ENCODE measurements around the gene IMMP2L.

IMMP2L gene

DNA sequence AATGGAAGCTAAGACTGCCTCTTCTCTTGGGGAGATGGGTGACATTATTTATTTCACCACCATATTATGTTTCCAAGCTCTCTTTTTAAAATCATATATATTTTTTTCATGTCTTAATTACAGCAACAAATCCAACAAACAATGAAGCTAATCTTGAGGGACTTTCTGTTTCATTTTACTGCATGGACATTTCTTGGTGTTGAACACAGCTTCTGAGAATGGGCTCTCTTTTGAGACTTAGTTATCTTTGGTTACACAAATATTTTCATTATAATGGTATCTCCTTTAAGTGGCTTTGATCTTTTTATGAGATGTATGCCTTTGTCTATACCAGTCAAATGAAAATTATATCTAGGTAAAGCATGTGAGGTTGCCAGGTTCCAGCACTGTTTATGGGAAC lies 681.3 kb downstream of the IMMP2L start:
- no peak for DNase-seq

- no peak for DNase-seq
These were observed 685.3 kb downstream of the IMMP2L start for GRCh38 chr7:110877016-110877415.

- no peak for DNase-seq
These were observed 686.9 kb downstream of the IMMP2L start for GRCh38 chr7:110875346-110875745.

DNA sequence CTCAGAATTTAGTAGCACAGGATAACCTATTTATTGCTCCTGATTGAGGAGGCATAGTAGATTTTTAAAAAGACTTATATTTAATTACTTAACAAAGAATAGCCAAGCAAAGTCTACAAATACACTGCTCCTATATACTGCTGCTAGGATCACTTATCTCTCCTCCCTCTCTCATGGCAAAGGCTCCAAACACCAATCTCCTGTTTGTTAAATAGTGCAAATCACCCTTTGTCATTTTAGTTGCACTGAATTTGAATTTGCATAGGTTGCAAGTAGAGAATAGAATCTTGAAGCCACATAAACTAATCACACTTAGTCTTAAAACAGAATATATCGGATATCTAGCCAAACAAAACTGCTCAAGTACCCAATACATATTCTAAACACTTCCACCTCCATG lies 690.4 kb downstream of the IMMP2L start:
- no peak for DNase-seq

- DNase-seq = no peak
These were observed 691.4 kb downstream of the IMMP2L start for GRCh38 chr7:110870926-110871325.

DNA sequence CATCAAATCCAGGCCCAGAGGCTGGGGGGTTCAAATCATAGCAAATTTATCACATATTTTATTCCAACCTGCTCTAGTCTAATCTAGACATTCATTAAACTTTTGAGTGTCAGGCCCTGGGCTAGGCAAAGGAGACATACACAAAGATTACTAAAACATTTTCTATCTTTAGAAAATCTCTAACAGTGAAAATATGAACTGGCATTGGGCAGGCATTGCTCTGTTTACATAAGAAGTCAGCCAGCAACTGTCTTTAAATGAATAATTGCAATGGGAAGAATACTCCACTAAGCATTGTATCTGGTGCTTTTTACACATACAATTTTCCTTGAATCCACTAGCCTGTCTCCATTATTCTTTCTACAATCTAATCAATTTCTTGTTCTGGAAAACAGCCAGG lies 693.8 kb downstream of the IMMP2L start:
- DNase-seq = no peak

GRCh38 chr7:110867771-110868170 lies 694.5 kb downstream of the IMMP2L start:
- no peak for DNase-seq

DNA sequence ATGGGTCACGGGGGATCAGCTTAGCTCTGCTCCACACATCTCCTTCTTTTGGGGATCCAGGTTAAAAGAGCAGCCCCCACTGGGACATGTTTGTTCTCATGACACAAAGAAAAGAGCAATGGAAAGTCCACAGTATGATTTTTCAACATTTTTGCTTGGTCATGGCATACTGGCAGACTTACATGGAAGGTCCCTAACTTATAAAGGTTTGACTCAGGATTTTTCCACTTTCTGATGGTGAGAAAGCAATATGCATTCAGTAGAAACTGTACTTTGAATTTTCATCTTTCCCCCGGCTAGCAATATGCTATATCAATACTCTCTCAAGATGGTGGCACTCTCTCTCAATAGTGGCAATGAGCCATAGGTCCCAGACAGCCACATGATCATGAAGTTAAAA lies 699.0 kb downstream of the IMMP2L start:
- DNase-seq = no peak

GRCh38 chr7:110861163-110861562 lies 701.1 kb downstream of the IMMP2L start:
- no peak for DNase-seq

DNA sequence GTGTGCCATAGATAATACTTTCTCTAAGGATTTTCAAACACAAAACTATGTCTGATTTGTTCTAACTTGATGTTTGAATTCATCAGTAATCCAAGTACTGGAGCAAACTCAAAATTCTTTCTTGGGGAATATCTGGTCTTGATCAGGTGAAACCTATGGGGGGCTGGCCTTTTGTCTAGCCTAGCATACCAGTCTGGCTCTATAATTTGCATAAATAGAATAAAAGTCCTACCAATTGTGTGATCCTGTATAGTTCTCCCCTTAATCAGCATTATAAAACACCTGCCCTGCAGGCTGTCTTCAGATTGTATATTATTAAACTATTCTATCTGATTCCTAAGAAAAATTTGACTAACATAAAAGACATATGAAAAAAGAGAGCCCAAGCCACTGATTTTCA lies 705.2 kb downstream of the IMMP2L start:
- no peak for DNase-seq

DNA sequence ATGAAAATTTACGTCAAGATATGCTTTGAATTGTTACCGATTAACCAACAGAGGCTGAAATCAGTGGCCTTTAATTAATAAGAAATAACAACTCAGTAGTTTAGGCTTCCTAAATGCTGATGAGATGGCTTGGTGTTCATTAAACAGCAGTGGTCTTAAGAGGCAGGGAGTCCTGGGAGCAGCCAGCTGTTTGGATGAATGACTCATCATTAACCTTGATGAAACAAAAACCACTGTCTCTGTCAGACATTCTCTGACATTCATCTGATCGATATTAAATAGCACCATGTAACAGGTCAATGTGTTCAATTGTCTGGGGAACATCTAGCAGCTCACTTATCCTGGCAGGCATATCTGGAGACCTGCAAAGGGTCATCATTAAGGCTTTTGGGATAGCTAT lies 705.6 kb downstream of the IMMP2L start:
- DNase-seq = no peak

- no peak for DNase-seq
These were observed 707.6 kb downstream of the IMMP2L start for GRCh38 chr7:110854651-110855050.

GRCh38 chr7:110854166-110854565 lies 708.1 kb downstream of the IMMP2L start:
- DNase-seq = no peak

- no peak for DNase-seq
These were observed 709.0 kb downstream of the IMMP2L start for GRCh38 chr7:110853263-110853662.

DNA sequence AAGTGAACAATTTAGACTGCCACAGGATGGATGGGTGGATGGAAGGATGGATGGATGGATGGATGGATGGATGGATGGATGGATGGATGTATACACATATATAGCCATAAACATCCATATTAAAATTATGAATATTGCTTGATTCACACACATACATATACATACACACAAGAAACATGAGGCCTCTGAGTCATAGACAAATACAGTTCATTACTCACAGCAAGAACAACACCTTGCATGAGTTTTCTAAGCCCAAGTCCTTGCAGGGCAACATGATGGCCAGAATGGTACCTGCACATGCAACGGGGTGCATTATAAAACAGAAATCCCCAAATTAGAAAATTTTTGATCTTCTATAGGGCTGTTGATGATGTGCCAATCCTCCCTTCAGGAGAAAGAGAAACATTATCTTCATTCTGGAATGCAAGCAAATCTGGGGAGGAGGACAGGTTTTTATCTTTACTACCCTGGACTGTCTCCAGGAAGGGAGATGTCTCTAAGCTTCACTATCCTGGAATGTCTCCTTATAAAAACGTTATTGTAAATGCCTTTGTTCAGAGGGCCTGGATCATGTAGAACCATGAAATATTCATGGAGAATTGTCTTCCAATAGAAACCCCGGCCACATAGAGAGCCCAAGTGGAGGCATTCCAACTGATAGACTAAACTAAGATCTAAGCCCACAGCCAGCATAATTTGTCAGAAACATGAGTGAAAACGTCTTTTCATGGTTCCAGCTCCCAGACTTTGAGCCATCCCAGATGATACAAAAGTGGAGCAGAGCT lies 709.9 kb downstream of the IMMP2L start:
- DNase-seq = no peak

DNA sequence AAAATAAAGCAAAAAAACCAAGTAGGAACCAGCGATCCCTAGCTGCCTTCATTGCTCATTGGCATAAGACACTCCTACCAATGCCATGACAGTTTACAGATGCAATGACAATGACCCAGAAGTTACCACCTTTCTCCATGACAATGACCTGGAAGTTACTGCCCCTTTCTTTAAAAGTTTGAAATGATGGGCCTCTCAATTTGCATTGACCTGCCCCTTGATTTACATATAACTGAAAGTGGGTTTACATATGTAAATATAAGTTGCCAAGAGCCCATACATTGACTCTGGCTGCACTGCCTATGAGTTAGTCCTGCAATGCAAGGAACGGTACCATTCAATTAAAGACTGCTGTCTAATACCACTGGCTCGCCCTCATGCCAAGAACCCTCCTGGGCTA lies 712.1 kb downstream of the IMMP2L start:
- DNase-seq = no peak

DNA sequence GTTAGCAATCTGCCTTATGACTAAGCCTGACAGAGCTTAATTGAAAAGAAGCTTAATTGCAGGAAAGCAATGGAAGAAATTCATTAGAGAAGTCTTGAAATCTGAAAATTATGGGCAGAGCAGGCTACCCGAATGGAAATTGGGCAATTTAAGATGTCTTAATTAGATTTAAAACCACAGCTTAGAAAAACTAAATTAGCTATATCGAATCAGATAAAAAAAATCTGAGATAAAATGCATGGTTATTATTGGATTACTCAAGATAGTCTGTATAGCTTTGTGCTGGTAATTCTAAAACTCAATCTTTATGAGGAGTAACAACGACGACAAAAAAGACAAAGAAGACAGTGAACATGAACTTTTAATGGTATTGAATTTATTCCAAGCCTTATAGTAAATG lies 719.5 kb downstream of the IMMP2L start:
- DNase-seq = no peak

- no peak for DNase-seq
These were observed 720.3 kb downstream of the IMMP2L start for GRCh38 chr7:110841840-110842545.

DNA sequence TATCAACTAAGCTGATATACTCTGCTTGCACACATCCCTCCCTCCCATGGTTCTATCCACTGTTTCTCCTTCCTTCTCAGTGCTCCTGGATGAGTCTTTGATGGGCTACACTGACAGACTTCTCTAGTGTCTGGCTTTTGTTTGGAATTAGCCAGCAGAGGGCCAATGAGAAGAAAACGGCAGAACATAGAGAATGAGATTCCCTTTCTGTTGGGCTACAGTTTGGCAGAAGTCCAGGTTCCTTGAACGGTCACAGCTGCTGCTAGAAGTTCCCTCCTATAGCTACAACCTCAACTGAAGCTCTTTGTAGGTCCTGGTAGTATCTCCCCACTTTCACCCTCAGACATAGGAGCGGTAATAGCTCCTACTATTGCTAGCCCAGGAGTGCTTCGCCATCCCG lies 722.4 kb downstream of the IMMP2L start:
- DNase-seq = peak in 5 of 51 donors; percentile 1 to 4 (median 2)

DNA sequence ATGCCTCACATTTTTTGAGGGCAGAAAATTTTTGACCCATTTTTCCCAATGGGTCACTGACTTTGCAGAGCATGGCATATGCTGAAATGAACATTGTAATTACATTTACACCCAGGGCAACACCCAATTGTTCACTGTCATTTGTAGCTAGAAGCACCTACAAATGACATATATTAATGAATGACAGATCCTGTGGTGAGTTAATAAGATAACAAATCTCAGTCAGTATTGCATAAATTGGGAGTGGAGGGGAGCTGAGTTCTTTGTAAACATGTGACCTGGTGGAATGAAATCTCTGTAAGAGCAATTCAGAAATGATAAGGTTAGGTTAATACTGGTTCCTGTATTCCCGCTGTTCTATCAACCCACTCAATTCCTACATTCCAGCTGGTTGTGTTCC lies 726.4 kb downstream of the IMMP2L start:
- no peak for DNase-seq

DNA sequence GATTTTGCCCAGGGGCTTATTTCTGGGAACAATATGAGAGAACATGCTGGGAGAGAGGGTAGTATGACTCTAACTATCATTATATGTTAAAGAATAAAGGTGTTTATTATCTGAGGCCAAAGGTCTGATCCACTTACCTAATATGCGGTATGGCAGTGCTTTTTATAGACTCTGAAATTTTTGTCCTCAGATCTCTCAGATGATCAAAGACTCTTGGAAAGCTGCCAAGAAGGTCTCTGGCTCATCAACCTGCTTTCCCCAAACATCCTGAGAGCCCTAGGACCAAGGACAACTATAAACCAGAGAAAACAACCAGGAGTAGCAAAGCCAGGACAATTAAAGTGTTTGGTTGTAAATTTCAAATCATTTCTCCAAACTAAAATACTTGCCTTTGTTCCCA lies 727.1 kb downstream of the IMMP2L start:
- DNase-seq = no peak

GRCh38 chr7:110831419-110831818 lies 730.9 kb downstream of the IMMP2L start:
- DNase-seq = no peak

DNA sequence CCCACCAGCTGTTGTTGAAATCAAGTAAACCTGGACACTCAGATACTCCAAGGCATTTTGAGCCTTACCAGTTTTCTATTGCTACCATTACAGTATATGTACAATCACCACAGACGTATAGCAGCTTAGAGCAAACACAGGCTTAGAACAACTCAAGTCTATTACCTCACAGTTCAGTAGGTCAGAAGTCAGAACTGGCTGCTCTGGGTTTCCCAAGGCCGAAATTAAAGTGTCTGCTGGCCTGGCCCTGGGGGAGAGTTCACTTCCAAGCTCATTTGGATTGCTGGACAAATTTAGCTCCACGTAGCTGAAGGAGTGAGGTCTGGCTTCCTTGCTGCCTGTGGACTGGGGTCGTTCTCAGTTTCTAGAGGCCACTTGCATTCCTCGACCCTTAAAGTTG lies 731.5 kb downstream of the IMMP2L start:
- no peak for DNase-seq
